Thoracic aorta (tissue), 2 donors: ENCODE data around the gene OR8S1. TPM values are rescaled to one million over a fixed set of nuclear protein-coding genes. Genes with fewer than 3 reads are reported as not detected.
"Not testable (repeated sequence)": the region's sequence is repeated elsewhere in the genome, so short reads cannot be mapped to it uniquely, and the experiment has no call there.

Source experiments
- ATAC-seq: fragments of 150-250 bp; one replicate; pipeline ENCODE4 v1.8.0; 2017; ENCODE audit warnings: low read depth; ENCODE audit not compliant: insufficient number of reproducible peaks, low FRiP score
- DNase-seq: peaks from one replicate; pipeline ENCODE4 v3.0.0-alpha.2; 2020; ENCODE audit warnings: low spot score
- H3K27ac ChIP-seq, 2 donors: fragments of 200-600 bp; sonication (generic); 1 replicate in 1 of 2; 2 replicates in 1 of 2; pipeline ENCODE4 v1.5.1; 2016; ENCODE audit warnings: mild to moderate bottlenecking in 2 of 2, moderate library complexity in 2 of 2
- H3K27me3 ChIP-seq: fragments of 200-600 bp; sonication (generic); replicated peaks from 2 replicates; pipeline ENCODE4 v1.6.0; 2016; ENCODE audit warnings: mild to moderate bottlenecking; ENCODE audit not compliant: insufficient read depth
- H3K36me3 ChIP-seq: fragments of 200-600 bp; sonication (generic); one replicate; pipeline ENCODE4 v1.5.1; 2016
- H3K4me1 ChIP-seq, 2 donors: fragments of 200-600 bp; sonication (generic); 1 replicate in 1 of 2; 2 replicates in 1 of 2; pipeline versions ENCODE4 v1.5.1 to v1.6.0; 2016; ENCODE audit warnings: low read depth in 2 of 2, mild to moderate bottlenecking in 1 of 2; ENCODE audit not compliant: control insufficient read depth in 1 of 2
- H3K4me3 ChIP-seq: fragments of 200-600 bp; sonication (generic); 2 replicates; pipeline ENCODE4 v1.5.1; 2016; ENCODE audit warnings: mild to moderate bottlenecking
- H3K9me3 ChIP-seq: fragments of 200-600 bp; sonication (generic); 2 replicates; pipeline ENCODE4 v1.5.1; 2016
- CTCF ChIP-seq: fragments of 200-600 bp; sonication (generic); IDR thresholded peaks from one replicate; pipeline ENCODE4 v1.5.1; 2019; ENCODE audit warnings: antibody characterized with exemption
- total RNA-seq, 2 donors: library from RNA; depleted of rRNA; stranded (reverse); fragments of >200 nt; gene quantifications; one replicate each; pipeline versions ENCODE4 v1.1.0 to v1.2.3, GENCODE V29; 2016

OR8S1 gene
- total RNA-seq, 2 donors from 2014 or later = not detected

GRCh38 chr12:48514728-48515127 is 10.7 kb upstream of the OR8S1 start:
- no peaks in the 10 kb centered on the region for H3K9me3 ChIP-seq
- H3K36me3 ChIP-seq = no peaks in the 10 kb centered on the region
- H3K4me3 ChIP-seq = no peak overlapping the region
- ATAC-seq (no peak), DNase-seq (no peak)
- no peaks in the 10 kb centered on the region for H3K27me3 ChIP-seq
- TF ChIP-seq CTCF = no peak
- H3K4me1 ChIP-seq = no peaks in the 10 kb centered on the region
- no peak overlapping the region for H3K27ac ChIP-seq

- not testable (repeated sequence) for H3K27ac ChIP-seq, H3K27me3 ChIP-seq, ATAC-seq, H3K4me3 ChIP-seq, DNase-seq, H3K4me1 ChIP-seq, H3K36me3 ChIP-seq, H3K9me3 ChIP-seq
These were observed 5.1 kb upstream of the OR8S1 start for GRCh38 chr12:48520381-48520780.

- H3K27me3 ChIP-seq = no peaks in the 10 kb centered on the region
- no peaks in the 10 kb centered on the region for H3K9me3 ChIP-seq
- H3K4me3 ChIP-seq = no peak overlapping the region
- TF ChIP-seq CTCF = no peak
- no peak for ATAC-seq
- no peaks in the 10 kb centered on the region for H3K4me1 ChIP-seq
- H3K27ac ChIP-seq = no peak overlapping the region
- DNase-seq = no peak
- no peaks in the 10 kb centered on the region for H3K36me3 ChIP-seq
These were observed 2.6 kb downstream of the OR8S1 start for GRCh38 chr12:48527891-48528670.

- no peak for TF ChIP-seq CTCF
- no peaks in the 10 kb centered on the region for H3K4me1 ChIP-seq
- no peak for ATAC-seq
These were observed 7.2 kb downstream of the OR8S1 start for GRCh38 chr12:48532601-48533000.

GRCh38 chr12:48536602-48537001 is 11.2 kb downstream of the OR8S1 start:
- H3K27me3 ChIP-seq = no peaks in the 10 kb centered on the region
- no peak for ATAC-seq
- no peak for TF ChIP-seq CTCF
- no peak overlapping the region for H3K27ac ChIP-seq
- no peak for DNase-seq
- H3K4me1 ChIP-seq = no peaks in the 10 kb centered on the region
- H3K9me3 ChIP-seq = no peaks in the 10 kb centered on the region
- H3K4me3 ChIP-seq = no peak overlapping the region
- H3K36me3 ChIP-seq = no peaks in the 10 kb centered on the region

More at GRCh38 chr12:48532601-48533000, 7.2 kb downstream of the OR8S1 start:
- H3K36me3 ChIP-seq = no peaks in the 10 kb centered on the region
- no peaks in the 10 kb centered on the region for H3K9me3 ChIP-seq
- H3K27me3 ChIP-seq = no peaks in the 10 kb centered on the region
- DNase-seq = no peak
- H3K4me3 ChIP-seq = no peak overlapping the region
- H3K27ac ChIP-seq = no peak overlapping the region
